Prostate gland (tissue), 2 donors: ENCODE measurements around the gene MALAT1. TPM values are rescaled to one million over a fixed set of nuclear protein-coding genes. Genes with fewer than 3 reads are reported as not detected.
A peak's percentile ranks its signal among the peaks of the same experiment; 100 is the strongest.
"Not testable (repeated sequence)": the region's sequence is repeated elsewhere in the genome, so short reads cannot be mapped to it uniquely, and the experiment has no call there.

Experiments
- DNase-seq: peaks from one replicate; pipeline ENCODE4 v3.0.0-alpha.2; 2019; ENCODE audit warnings: low spot score
- H3K27ac ChIP-seq, 2 donors: fragments of 200-600 bp; sonication (generic); 2 replicates each; pipeline ENCODE4 v1.5.1; 2017 to 2019
- H3K27me3 ChIP-seq: fragments of 200-600 bp; sonication (generic); replicated peaks from 2 replicates; pipeline ENCODE4 v1.5.1; 2019; ENCODE audit not compliant: insufficient read depth
- H3K36me3 ChIP-seq, 2 donors: fragments of 200-600 bp; sonication (generic); 1 replicate in 1 of 2; 2 replicates in 1 of 2; pipeline versions ENCODE4 v1.5.1 to v1.8.1; 2017 to 2019
- H3K4me1 ChIP-seq: fragments of 200-600 bp; sonication (generic); replicated peaks from 2 replicates; pipeline ENCODE4 v1.5.1; 2019
- H3K4me3 ChIP-seq, 2 donors: fragments of 200-600 bp; sonication (generic); 2 replicates each; pipeline ENCODE4 v1.5.1; 2017 to 2019
- H3K9me3 ChIP-seq: fragments of 200-600 bp; sonication (generic); 2 replicates; pipeline ENCODE4 v1.5.1; 2017
- POLR2A ChIP-seq: fragments of 450-650 bp; IDR thresholded peaks from one replicate; pipeline ENCODE4 v1.6.1; 2016; ENCODE audit warnings: antibody characterized with exemption, mild to moderate bottlenecking
- POLR2AphosphoS5 ChIP-seq: sonication (generic); formaldehyde crosslinking; IDR thresholded peaks from one replicate; pipeline ENCODE4 v1.6.1; 2017; ENCODE audit warnings: antibody characterized with exemption
- WGBS: methylation state at CpG from one replicate; pipeline ENCODE4 v1.1.5; 2018; 5-methylcytosine and 5-hydroxymethylcytosine counted together
- intact Hi-C: fragments of 100-400 bp; cut with DNase I; formaldehyde crosslinking; loops from one replicate; pipeline ENCODE4 v1.14.2; 2022
- total RNA-seq, 2 donors: library from RNA; depleted of rRNA; stranded (reverse); fragments of >200 nt; gene quantifications; one replicate each; pipeline ENCODE4 v1.1.0, GENCODE V29; 2016
- TF ChIP-seq, protein P1 (sequence below), 4 experiments: fragments of 200-600 bp in 2 of 4; fragments of 450-650 bp in 2 of 4; sonication (generic) in 2 of 4; IDR thresholded peaks; 1 replicate in 3 of 4; 2 replicates in 1 of 4; pipeline ENCODE4 v1.5.1; 2016 to 2019; ENCODE audit warnings: antibody characterized with exemption in 4 of 4, mild to moderate bottlenecking in 2 of 4, moderate library complexity in 2 of 4

The MALAT1 gene
- 1,000 to 10,000 TPM; 5,964 to 9,097 TPM for total RNA-seq

DNA sequence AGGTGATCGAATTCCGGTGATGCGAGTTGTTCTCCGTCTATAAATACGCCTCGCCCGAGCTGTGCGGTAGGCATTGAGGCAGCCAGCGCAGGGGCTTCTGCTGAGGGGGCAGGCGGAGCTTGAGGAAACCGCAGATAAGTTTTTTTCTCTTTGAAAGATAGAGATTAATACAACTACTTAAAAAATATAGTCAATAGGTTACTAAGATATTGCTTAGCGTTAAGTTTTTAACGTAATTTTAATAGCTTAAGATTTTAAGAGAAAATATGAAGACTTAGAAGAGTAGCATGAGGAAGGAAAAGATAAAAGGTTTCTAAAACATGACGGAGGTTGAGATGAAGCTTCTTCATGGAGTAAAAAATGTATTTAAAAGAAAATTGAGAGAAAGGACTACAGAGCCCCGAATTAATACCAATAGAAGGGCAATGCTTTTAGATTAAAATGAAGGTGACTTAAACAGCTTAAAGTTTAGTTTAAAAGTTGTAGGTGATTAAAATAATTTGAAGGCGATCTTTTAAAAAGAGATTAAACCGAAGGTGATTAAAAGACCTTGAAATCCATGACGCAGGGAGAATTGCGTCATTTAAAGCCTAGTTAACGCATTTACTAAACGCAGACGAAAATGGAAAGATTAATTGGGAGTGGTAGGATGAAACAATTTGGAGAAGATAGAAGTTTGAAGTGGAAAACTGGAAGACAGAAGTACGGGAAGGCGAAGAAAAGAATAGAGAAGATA, at the start of gene MALAT1:
MALAT1 (plus strand) TSS at position 69 of the 736 bp plus-strand sequence.
- WGBS: under 1% methylated on average over 24 of the region's 24 CpGs
- intact Hi-C loops: loop anchor here (2.0 kb wide), 2 partner anchors 26 to 80 kb away; no protein-coding TSS in a partner anchor
- Histone ChIP-seq H3K27ac (peak within 1 kb of the TSS; percentile 98 to 100), H3K9me3 (no peaks in the 10 kb centered on the region), H3K4me3 (peak within 1 kb of the TSS; percentile 80 to 88), H3K36me3 (peaks cover 13 to 17% of the 10 kb centered on the region in 2 donors), H3K4me1 (peaks cover 12% of the 10 kb centered on the region), H3K27me3 (no peaks in the 10 kb centered on the region)
- TF ChIP-seq, protein P1, sequence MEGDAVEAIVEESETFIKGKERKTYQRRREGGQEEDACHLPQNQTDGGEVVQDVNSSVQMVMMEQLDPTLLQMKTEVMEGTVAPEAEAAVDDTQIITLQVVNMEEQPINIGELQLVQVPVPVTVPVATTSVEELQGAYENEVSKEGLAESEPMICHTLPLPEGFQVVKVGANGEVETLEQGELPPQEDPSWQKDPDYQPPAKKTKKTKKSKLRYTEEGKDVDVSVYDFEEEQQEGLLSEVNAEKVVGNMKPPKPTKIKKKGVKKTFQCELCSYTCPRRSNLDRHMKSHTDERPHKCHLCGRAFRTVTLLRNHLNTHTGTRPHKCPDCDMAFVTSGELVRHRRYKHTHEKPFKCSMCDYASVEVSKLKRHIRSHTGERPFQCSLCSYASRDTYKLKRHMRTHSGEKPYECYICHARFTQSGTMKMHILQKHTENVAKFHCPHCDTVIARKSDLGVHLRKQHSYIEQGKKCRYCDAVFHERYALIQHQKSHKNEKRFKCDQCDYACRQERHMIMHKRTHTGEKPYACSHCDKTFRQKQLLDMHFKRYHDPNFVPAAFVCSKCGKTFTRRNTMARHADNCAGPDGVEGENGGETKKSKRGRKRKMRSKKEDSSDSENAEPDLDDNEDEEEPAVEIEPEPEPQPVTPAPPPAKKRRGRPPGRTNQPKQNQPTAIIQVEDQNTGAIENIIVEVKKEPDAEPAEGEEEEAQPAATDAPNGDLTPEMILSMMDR (IDR thresholded peaks at IDR 0.05): peak in 1 of 4 experiments; percentile 3
- TF ChIP-seq POLR2AphosphoS5 (peak; percentile 100), POLR2A (peak; percentile 99)
- peak; percentile 92 for DNase-seq

DNA sequence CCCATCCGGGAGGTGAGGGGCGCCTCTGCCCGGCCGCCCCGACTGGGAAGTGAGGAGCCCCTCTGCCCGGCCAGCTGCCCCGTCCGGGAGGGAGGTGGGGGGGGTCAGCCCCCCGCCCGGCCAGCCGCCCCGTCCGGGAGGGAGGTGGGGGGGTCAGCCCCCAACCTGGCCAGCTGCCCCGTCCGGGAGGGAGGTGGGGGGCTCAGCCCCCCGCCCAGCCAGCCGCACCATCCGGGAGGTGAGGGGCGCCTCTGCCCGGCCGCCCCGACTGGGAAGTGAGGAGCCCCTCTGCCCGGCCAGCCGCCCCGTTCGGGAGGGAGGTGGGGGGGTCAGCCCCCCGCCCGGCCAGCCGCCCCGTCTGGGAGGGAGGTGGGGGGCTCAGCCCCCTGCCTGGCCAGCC, 47.5 kb upstream of the MALAT1 start:
- WGBS: 83% methylated on average over 6 of the region's 30 CpGs
- H3K36me3 ChIP-seq, H3K27me3 ChIP-seq, H3K4me1 ChIP-seq, DNase-seq, H3K9me3 ChIP-seq, H3K4me3 ChIP-seq, intact Hi-C loops, H3K27ac ChIP-seq: not testable (repeated sequence)

DNA sequence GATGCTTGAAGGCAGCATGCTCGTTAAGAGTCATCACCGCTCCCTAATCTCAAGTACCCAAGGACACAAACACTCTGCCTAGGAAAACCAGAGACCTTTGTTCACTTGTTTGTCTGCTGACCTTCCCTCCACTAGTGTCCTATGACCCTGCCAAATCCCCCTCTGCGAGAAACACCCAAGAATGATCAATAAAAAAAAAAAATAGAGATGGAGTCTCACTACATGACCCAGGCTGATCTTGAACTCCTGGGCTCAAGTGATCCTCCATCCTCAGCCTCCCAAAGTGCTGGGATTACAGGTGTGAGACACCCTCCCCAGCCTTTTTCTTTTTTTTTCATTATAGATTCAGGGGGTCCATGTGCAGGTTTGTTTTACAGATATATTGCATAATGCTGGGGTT, 46.6 kb upstream of the MALAT1 start:
- H3K36me3 ChIP-seq, H3K4me1 ChIP-seq, intact Hi-C loops, DNase-seq, H3K27me3 ChIP-seq, H3K4me3 ChIP-seq, H3K9me3 ChIP-seq, H3K27ac ChIP-seq: not testable (repeated sequence)
- WGBS: 85% methylated on average over 1 of the region's 3 CpGs

DNA sequence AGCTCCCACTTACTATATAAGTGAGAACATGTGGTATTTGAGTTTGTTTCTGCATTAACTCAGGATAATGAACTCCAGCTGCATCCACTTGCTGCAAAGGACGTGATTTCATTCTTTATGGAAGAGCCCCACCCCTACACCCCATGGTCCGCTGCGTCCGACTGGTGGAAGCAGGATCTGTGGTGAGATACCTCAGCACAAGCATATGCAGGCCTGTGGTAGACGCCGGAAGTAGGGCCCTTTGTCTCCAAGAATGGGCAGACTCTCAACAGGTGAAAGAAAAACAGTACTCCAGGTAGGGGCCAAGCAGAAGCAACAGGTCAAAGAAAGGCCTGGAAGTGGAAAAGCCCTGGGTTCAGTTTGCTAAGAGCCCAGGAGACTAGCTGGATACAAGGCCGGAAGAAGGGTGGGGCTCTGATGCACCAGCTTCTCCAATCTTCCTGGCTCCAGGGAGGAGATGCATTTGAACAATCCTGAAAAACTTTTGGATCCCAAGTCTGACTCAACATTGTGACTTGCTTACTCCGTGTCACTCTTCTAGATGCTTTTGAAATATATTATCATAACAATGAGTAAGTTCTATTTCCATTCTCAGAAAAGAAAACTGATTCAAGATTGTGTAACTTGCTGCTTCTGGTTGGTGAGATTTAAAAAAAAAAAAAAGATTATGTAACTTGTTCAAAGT, 45.9 kb upstream of the MALAT1 start:
- Histone ChIP-seq H3K36me3 (no peaks in the 10 kb centered on the region), H3K4me3 (no peak overlapping the region), H3K4me1 (no peaks in the 10 kb centered on the region), H3K9me3 (no peaks in the 10 kb centered on the region), H3K27me3 (no peaks in the 10 kb centered on the region), H3K27ac (no peak overlapping the region)
- intact Hi-C loops: no loop called here
- no peak for DNase-seq
- 60% methylated on average over 8 of the region's 8 CpGs for WGBS
- TF ChIP-seq, protein P1 (IDR thresholded peaks at IDR 0.05): no peak
- TF ChIP-seq POLR2A: no peak
- no peak for TF ChIP-seq POLR2AphosphoS5

DNA sequence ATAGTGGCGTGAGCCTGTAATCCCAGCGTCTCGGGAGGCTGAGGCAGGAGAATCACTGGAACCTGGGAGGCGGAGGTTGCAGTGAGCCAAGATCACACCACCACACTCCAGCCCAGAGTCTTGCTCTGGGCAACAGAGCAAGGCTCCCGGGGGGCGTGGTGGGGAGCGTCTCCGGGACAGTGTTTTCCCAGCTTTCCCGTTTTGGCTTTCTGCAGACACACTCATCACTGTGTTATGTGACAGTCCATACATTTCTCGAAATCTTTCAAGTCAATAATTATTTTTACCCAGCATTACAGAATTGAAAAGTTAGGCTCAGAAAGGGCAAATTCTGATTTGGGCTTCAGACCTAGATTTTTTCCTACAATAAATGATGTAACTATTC, 44.5 kb upstream of the MALAT1 start:
- no peak for TF ChIP-seq POLR2AphosphoS5
- TF ChIP-seq, protein P1 (IDR thresholded peaks at IDR 0.05): no peak
- no peak for TF ChIP-seq POLR2A
- Histone ChIP-seq H3K4me1 (no peaks in the 10 kb centered on the region), H3K36me3 (no peaks in the 10 kb centered on the region), H3K27me3 (no peaks in the 10 kb centered on the region), H3K4me3 (peak overlapping the region; percentile 34 to 39), H3K27ac (peak overlapping the region; percentile 73 to 87), H3K9me3 (no peaks in the 10 kb centered on the region)
- no peak for DNase-seq
- 68% methylated on average over 10 of the region's 10 CpGs for WGBS
- intact Hi-C loops: no loop called here
